ENCODE data around the gene HOXA4.

HOXA4 gene

DNA sequence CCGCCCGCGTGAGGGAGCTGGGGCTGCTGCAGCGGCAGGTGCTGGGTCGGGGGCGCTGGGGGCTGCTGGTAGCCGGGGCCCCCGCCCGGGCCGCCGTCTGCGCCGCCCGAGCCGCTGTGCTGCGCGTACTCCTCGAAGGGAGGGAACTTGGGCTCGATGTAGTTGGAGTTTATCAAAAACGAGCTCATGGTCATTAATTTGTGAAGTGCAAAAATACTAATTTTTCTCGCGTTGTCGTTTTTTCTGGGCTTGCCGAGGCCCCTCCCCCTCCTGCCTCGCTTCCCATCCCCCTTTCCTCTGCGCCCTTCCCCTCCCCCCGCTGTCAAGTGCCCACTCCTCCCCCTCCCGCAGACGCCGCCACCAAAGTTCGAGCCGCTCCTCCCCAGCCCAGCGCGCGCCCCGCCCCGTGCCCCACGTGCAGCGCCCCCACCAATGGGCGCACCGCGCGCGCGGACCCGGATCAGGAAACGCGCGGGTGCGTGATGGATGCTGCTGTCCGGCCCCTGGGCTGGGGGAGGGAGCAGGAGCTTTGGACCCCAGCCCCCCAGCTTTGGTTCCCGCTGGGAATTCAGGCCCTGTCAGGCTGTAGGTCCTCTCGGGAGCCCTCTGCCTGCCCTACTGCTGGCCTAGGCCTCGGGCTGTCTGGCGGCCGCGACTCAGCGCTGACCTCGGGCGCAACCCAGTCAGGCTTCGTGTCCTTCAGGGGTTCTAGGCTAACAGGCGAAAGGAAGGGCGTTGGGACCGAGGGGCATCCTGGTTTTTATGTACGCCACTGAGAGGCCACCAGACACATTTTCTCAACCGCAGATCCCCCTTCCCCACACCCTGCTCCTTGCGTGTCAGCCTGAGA is at the start of gene HOXA4:
TSS of gene HOXA4 (minus strand) at position 218 of the 850 bp plus-strand sequence. CDS start at position 194, 24 bp downstream.
- DNase-seq = peak; percentile 68

- DNase-seq = peak; percentile 42
Measured at GRCh38 chr7:27179503-27180430, 49.2 kb upstream of the HOXA4 start.

GRCh38 chr7:27179030-27179429 is 48.5 kb upstream of the HOXA4 start:
- DNase-seq = no peak

- no peak for DNase-seq
Measured at GRCh38 chr7:27178366-27178765, 47.8 kb upstream of the HOXA4 start.

GRCh38 chr7:27177795-27178320 is 47.3 kb upstream of the HOXA4 start:
- no peak for DNase-seq

DNA sequence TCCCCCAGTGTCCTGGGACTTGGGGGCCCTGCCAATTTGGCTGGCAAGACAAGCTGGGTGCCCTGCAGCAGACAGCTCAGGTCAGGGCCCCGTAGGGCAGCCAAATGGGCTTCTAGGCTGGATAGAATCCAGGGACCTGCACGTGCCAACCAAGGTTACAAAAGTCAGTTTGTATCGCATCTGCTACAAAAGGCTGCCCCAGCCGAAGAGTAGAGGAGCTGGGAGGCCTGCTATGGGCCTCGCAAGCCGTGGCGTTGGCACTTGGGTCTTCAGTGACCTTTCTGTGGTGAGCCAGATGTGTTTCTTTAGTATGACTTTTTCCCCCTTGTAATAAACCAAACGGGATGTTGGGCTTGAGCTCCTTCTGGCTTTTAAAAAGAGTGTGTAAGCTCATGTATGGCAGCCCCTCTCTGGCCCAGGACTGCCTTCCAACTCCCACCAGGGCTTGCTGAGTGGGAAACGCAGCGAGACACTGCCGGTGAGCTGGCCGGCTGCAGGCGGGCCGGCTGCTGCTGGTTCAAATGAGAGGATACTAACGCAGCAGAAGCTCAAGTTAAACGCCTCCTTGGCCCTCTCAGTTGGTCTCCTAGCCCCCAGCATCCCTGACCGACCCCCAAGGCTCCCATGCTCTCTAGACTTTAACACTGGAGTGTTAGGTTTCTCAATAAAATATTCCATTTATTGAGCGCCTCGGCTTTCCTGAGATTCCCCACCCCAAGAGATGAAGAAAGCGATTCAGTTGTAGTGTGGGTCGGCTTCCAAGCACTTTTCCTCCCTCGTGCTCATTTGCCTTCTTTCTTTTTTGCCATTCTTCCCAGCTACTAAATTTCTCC is 46.6 kb upstream of the HOXA4 start:
- no peak for DNase-seq

GRCh38 chr7:27176524-27176845 is 45.9 kb upstream of the HOXA4 start:
- DNase-seq = no peak

DNA sequence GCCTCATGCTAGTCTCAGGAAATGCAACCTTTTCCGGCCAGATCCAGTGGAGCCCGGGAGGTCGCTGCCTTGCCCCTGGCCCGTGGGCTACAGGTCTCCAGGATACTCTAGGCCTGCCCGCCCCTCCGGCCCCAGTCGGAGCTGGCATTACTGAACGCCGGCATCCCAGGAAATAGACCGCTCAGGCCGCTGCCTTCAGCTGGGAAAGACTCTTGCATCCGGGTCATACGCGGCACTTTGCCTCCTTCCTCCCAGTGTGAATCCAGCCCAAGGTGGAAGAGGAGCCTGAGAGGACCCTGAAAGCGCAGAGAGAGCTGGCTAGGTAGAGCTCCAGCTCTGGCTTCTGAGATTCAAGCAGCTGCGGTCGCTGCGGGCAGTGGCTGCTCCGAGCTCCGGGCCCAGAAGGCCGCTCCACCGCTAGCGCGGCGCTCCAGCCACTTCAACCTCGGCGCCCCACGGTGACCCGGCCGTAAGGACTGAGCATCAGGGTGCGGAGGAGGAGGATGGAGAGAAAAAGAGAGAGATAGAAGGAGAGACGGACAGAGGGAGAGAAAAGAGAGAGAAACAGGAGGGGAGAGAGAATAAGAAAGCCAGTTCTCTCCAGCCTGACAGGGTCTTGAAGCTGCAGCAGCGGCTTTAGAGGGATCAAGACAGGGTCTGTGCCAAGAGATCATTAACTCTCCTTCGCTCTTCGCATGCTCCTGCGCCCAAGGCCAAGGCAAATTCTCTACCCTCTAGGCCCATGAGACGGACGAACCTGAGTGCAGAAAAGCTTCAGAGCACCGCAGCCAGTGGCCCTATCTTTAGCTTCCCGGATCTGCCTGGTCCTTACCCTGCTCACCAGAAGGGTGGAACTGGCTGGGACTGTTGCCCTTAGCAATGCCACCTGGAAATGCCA is 45.3 kb upstream of the HOXA4 start:
- no peak for DNase-seq

- DNase-seq = no peak
Measured at GRCh38 chr7:27174874-27175625, 44.5 kb upstream of the HOXA4 start.

DNA sequence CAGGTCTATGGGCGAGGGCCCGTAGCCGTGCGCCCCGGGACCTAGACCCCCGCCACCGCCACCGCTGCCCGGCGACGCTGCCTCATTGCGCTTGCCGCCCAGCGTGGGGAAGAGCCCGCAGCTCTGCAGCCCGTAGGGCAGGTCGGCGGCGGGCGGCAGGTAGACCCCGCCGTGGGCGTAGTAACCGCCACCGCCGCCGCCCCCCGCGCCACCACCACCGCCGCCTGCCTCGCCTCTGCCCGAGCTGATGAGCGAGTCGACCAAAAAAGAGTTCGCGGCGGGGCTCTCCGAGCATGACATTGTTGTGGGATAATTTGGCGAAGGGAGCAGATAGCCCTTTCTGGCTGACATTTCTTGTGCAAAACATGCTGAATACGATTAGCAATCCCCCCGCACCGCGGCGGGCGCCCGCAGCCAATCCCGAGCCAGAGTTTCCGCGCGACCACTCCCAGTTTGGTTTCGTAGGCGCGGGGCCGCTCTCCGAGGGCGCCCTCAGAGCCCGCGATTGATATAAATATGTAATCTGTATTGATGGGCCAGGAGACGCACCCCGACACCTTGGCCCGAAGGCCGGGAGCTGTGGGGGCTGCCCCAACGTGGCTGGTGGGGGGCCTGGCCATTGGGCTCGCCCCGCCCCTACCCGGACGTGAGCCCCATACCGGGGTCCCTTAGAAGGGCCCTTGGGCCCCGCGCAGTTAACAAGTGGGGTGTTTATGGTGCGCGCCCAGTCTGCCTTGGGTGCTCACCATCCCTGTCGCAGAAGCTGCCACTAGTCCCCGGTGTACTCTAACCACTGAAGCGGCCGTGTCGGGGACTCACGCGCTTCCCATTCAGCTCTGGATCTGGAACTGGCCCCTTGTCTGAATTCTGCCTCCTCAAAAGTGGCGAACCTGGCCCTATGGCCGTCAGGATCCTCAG is 43.7 kb upstream of the HOXA4 start, which contains the start of gene HOXA10:
TSS of gene HOXA10 (minus strand) at position 365 of the 918 bp plus-strand sequence. CDS start at position 351, 14 bp downstream.
- no peak for DNase-seq

GRCh38 chr7:27173511-27173955 is 43.0 kb upstream of the HOXA4 start:
- peak; percentile 22 for DNase-seq

- no peak for DNase-seq
Measured at GRCh38 chr7:27172823-27173510, 42.4 kb upstream of the HOXA4 start.

- DNase-seq = no peak
Measured at GRCh38 chr7:27172315-27172774, 41.8 kb upstream of the HOXA4 start.

DNA sequence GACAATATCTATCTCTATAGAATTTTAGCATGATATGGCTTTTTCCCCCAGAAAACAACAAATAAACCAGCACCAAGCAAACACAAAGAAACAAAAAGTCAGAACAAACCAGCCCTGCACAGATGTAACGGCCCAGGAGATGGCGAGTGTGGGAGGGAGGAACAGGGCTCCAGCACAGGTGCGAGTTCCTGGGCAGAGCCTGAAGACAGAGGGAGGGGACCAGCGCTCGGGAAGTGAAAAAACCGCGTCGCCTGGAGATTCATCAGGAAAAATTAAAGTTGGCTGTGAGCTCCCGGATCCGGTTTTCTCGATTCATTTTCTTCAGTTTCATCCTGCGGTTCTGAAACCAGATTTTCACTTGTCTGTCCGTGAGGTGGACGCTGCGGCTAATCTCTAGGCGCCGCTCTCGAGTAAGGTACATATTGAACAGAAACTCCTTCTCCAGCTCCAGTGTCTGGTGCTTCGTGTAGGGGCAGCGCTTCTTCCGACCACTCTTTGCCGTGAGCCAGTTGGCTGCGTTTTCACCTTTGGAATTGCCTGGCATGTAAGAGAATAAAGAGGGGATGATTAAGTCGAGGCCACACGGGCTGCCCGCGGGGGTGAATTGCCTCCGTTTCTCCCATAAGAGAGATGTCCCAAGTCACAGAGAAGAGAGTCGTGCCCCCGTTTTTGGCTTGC is 41.2 kb upstream of the HOXA4 start:
- no peak for DNase-seq

DNA sequence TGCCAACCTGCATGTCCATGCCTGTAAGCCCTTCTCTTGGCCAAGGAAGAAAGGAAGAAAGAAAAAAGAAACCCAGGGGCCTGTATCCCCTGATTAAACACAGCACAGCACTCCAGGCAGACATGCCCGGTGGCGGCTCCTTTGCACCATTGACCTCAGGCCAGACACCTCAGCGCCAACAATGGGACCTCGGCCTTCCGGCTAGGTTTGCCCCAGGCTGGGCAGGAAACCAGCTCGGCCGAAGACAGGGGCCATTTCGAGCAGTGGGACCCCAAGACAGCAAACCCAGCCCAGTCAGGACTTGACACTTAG is 40.7 kb upstream of the HOXA4 start:
- no peak for DNase-seq

GRCh38 chr7:27170426-27171324 is 40.1 kb upstream of the HOXA4 start:
- DNase-seq = no peak

Data from CD4-positive, alpha-beta T cell treated with Interleukin-4 for 4 hours (primary cell).